Immature natural killer cell (primary cell): ENCODE data around the gene KHSRP. TPM values are rescaled to one million over a fixed set of nuclear protein-coding genes. Genes with fewer than 3 reads are reported as not detected.
A peak's percentile ranks its signal among the peaks of the same experiment; 100 is the strongest.
"Not testable (repeated sequence)": the region's sequence is repeated elsewhere in the genome, so short reads cannot be mapped to it uniquely, and the experiment has no call there.

Experiments used
- DNase-seq, 3 donors: peaks; one replicate each; pipeline ENCODE4 v3.0.0; 2022; ENCODE audit warnings: mixed read lengths in 1 of 3
- H3K27ac Mint-ChIP-seq, 6 donors: one replicate each; pipeline ENCODE4 v1.8.0; 2020; ENCODE audit warnings: mixed read lengths in 6 of 6, mild to moderate bottlenecking in 5 of 6, inconsistent platforms in 4 of 6, moderate library complexity in 3 of 6
- H3K27me3 Mint-ChIP-seq, 3 donors: one replicate each; pipeline ENCODE4 v1.8.0; 2020 to 2021; ENCODE audit warnings: low read depth in 3 of 3, mild to moderate bottlenecking in 3 of 3, mixed read lengths in 3 of 3, moderate library complexity in 3 of 3, inconsistent platforms in 1 of 3
- H3K36me3 Mint-ChIP-seq, 3 donors: one replicate each; pipeline ENCODE4 v1.8.0; 2020; ENCODE audit warnings: mixed read lengths in 3 of 3, inconsistent platforms in 2 of 3, mild to moderate bottlenecking in 2 of 3
- H3K4me1 Mint-ChIP-seq, 2 donors: one replicate each; pipeline ENCODE4 v1.8.0; 2020; ENCODE audit warnings: inconsistent platforms in 2 of 2, mild to moderate bottlenecking in 2 of 2, mixed read lengths in 2 of 2, moderate library complexity in 1 of 2
- H3K4me3 Mint-ChIP-seq, 5 donors: one replicate each; pipeline ENCODE4 v1.8.0; 2020; ENCODE audit warnings: mild to moderate bottlenecking in 5 of 5, mixed read lengths in 5 of 5, inconsistent platforms in 3 of 5, moderate library complexity in 3 of 5
- H3K9me3 Mint-ChIP-seq, 6 donors: one replicate each; pipeline ENCODE4 v1.8.0; 2020; ENCODE audit warnings: mild to moderate bottlenecking in 6 of 6, mixed read lengths in 6 of 6, inconsistent platforms in 4 of 6, moderate library complexity in 3 of 6
- polyA plus RNA-seq, 3 donors: library from polyadenylated mRNA; unstranded; fragments of 300-500 nt; fragmentation: Illumina TruSeq; gene quantifications; one replicate each; pipeline ENCODE4 v1.2.3, GENCODE V29; 2021

KHSRP gene
- polyA plus RNA-seq, 3 donors from 2014 or later = 3.9 to 15.6 (median 9.8) TPM

DNA sequence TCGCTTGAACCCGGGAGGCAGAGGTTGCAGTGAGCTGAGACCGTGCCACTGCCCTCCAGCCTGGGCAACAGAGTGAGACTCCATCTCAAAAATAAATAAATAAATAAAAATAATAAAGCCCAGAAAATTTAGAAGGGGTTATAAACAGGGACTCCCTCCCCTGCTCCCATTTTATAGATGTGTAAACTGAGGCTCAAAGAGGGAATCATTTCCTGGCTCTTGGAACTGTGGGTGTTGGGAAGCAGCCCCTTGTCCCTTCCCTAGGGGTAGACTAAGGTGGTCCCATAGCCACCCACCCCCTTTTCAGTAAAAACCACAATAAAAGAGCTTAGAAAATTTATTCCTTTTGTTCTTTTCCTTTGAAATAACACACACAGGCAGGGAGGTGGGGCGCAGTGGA lies 15.1 kb upstream of the KHSRP start:
- peaks cover 0 to 3% (median 0%) of the 10 kb centered on the region in 3 donors for H3K27me3 Mint-ChIP-seq
- no peaks in the 10 kb centered on the region for H3K4me1 Mint-ChIP-seq
- H3K9me3 Mint-ChIP-seq = no peaks in the 10 kb centered on the region
- no peak for DNase-seq
- H3K27ac Mint-ChIP-seq = no peak overlapping the region
- no peak overlapping the region for H3K4me3 Mint-ChIP-seq
- no peaks in the 10 kb centered on the region for H3K36me3 Mint-ChIP-seq

DNA sequence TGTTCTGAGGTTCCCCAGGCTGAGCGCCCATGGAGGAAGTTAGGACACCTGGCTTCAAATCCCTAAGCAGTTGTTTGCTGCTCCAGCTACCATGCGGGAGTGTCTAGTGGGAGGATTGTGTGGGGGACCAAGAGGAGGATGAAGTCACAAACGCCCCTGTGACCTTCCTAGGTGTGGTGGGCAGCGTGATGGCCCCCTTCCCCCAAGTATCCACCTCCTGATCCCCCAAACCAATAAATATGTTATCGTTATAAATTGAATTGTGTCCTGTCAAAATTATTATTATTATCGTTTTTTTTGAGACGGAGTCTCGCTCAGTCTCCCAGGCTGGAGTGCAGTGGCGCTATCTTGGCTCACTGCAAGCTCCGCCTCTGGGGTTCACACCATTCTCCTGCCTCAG lies 9.1 kb upstream of the KHSRP start, which contains the start of gene SLC25A41:
SLC25A41 (minus strand) TSS at position 101 of the 400 bp plus-strand sequence; CDS start at position 31, 70 bp downstream.
- Mint-ChIP-seq H3K27ac (no peak within 1 kb of the TSS), H3K4me1 (no peaks in the 10 kb centered on the region), H3K4me3 (no peak within 1 kb of the TSS), H3K9me3 (no peaks in the 10 kb centered on the region), H3K27me3 (peaks cover 0 to 4% (median 4%) of the 10 kb centered on the region in 3 donors), H3K36me3 (no peaks in the 10 kb centered on the region)
- no peak for DNase-seq

DNA sequence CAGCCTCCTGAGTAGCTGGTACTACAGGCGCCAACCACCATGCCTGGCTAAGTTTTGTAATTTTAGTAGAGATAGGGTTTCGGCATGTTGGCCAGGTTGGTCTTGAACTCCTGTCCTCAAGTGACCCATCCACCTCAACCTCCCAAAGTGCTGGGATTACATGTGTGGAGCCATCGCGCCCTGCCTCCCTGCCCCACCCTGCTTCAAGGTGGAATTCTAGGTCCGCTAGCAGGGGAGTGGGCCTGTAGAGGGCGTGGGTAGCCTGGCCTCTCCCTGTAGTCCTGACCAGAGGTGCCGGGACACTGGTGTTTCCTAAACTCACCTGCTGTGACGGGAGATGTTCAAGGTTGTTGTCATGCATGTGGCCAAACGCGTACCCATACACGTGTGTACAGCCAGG lies 8.6 kb upstream of the KHSRP start:
- no peak for DNase-seq
- Mint-ChIP-seq H3K9me3 (no peaks in the 10 kb centered on the region), H3K27me3 (peaks cover 0 to 4% (median 4%) of the 10 kb centered on the region in 3 donors), H3K4me3 (no peak overlapping the region), H3K4me1 (no peaks in the 10 kb centered on the region), H3K27ac (no peak overlapping the region), H3K36me3 (no peaks in the 10 kb centered on the region)

DNA sequence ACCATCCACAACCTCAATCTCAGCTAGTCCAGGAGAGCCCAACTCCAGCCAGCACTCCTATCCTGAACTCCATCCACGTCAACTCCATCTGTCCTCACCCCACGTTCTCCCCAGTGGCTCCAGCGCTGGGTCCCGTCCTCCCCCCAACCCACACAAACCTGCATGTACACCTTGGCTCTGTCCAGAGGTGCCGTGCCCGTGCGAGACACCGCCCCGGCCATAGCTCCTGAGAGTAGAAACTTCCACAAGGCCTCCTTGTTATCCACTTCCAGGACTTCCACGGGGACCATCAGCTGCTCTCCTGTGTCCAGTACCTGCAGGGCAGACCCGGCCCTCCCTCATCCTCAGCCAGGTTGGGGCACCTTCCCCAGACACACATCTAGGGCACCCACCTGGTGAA lies 7.3 kb upstream of the KHSRP start:
- Mint-ChIP-seq H3K9me3 (no peaks in the 10 kb centered on the region), H3K27ac (no peak overlapping the region), H3K27me3 (peaks cover 0 to 4% (median 3%) of the 10 kb centered on the region in 3 donors), H3K36me3 (no peaks in the 10 kb centered on the region), H3K4me1 (no peaks in the 10 kb centered on the region), H3K4me3 (no peak overlapping the region)
- no peak for DNase-seq

DNA sequence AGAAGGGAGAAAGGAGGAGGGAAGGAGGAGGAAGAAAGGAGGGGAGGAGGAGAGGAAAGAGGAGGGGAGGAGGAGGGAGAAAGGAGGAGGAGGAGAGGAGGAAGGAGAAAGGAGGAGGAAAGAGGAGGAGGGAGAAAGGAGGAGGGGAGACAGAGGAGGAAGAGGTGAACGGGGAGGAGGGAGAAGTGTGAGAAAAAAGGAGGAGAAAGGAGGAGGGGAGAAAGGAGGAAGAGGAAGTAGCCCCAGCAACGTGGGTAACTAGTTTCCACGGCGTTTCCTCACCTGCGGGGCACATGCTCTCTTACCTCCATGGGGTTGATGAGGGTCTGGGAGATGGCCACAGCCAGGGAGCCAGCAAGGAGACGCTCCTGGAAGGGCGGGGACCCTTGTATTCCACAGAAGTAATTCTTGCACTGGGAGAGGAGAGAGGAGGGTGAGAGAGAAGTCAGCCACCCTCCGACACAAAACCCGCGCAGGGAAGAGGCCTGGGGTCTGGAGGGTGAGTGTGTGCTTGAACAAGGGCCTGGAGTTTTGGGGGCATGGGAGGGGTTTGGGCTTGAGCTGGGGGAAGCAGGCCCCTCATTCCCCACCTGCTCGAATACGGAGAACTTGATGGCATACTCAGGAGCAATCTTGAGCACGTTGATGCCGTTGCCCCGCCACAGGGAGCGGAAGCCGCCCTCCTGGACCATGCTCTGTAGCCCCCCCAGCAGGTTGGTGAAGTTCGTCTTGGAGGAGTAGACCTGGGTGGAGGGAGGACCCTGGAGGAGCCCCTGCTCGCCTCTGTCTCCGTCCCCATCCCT lies 5.0 kb upstream of the KHSRP start:
- H3K27ac Mint-ChIP-seq = no peak overlapping the region
- DNase-seq = no peak
- H3K36me3 Mint-ChIP-seq = no peaks in the 10 kb centered on the region
- peaks cover 11 to 13% of the 10 kb centered on the region in 2 donors for H3K4me1 Mint-ChIP-seq
- no peak overlapping the region for H3K4me3 Mint-ChIP-seq
- H3K27me3 Mint-ChIP-seq = peaks cover 4 to 9% (median 9%) of the 10 kb centered on the region in 3 donors
- H3K9me3 Mint-ChIP-seq = no peaks in the 10 kb centered on the region

DNA sequence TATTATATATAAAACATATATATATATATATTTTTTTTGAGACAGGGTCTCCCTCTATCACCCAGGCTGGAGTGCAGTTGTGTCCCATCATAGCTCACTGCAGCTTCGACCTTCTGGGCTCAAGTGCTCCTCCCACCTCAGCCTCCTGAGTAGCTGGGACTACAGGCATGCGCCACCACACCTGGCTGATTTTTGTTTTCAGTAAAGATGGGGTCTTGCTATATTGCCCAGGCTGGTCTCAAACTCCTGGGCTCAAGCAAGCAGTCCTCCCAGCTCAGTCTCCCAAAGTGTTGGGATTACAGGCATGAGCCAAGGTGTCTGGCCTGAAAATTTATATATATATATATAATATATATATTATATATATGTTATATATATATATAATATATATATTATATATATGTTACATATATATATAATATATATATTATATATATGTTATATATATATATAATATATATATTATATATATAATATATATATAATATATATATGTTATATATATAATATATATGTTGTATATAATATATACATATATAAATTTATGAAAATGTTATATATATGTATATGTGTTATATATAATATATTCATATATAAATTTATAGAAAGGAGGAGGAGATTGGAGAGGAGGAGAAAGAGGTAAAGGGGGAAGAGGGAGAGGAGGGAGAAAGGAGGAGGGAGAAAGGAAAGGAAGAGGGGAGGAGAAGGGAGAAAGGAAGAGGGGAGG lies 4.2 kb upstream of the KHSRP start:
- not testable (repeated sequence) for H3K4me3 Mint-ChIP-seq, H3K36me3 Mint-ChIP-seq, H3K27ac Mint-ChIP-seq, DNase-seq, H3K9me3 Mint-ChIP-seq
- Mint-ChIP-seq H3K27me3 (peaks cover 4 to 10% (median 9%) of the 10 kb centered on the region in 3 donors), H3K4me1 (peaks cover 12 to 13% of the 10 kb centered on the region in 2 donors)

DNA sequence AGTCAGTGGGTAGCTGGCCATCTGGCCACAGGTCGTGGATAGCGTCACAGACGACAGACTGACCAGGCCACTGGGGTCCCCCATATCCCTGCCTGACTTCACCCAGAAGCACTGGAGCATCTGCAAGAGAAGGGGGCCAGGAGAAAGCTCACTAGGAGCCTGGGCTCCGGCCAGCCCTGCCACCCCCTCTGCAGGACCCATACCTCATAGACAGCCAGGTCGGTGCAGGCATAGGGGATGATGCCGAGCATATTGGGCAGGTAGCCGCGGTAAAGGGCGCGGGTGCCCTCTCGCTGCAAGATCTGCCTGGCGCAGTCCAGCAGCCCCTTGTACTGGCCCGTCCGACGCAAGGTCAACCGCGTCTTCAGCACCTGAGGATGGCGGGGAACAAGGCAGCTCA lies 2.5 kb upstream of the KHSRP start:
- no peak for DNase-seq
- no peaks in the 10 kb centered on the region for H3K9me3 Mint-ChIP-seq
- no peak overlapping the region for H3K4me3 Mint-ChIP-seq
- peaks cover 5 to 9% (median 9%) of the 10 kb centered on the region in 3 donors for H3K27me3 Mint-ChIP-seq
- H3K4me1 Mint-ChIP-seq = peaks cover 30 to 31% of the 10 kb centered on the region in 2 donors
- H3K27ac Mint-ChIP-seq = no peak overlapping the region
- no peaks in the 10 kb centered on the region for H3K36me3 Mint-ChIP-seq

DNA sequence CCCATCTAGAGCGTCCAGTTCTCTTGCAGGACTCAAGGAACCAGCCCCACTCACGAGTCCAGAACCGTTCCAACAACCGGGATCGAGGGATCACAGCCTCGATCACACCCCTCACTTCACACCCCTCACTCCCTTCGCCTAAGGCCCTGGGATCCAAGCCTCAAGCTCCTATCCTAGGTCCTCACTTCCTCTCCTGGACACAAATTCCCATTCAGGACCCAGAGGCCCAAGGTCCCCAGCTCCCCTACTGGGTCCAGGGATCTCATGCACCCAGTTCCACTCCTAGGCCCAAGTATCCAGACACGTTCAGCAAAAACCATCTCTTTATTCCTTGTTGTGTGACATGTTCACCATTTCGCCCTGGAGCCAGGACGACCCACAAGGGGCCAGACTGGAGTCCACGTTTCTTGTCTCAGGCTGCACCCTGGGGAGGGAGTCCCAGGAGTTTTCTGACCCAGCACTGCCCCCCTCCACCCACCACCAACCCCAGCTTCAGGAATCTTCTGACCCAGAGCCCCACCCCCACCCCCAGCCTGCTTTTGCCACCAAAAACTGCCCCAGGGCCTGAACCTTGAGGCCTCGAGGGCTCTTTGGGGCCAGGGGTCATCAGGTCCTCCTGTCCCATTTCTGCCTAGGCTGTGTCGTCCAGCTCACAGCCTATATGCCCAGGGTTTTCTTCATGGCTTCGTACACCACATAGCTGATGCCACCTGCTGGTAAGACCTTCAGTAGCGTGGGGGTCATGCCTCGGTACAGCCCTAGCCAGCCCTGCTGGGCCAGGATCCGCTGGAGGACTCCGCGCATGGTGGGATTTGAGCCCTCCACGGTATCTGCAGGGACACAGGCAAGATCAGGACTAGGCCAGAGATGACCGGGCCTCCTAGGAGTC lies 1.4 kb upstream of the KHSRP start:
- Mint-ChIP-seq H3K27ac (peak overlapping the region; percentile 82 to 98 (median 93)), H3K4me1 (peaks cover 37 to 41% of the 10 kb centered on the region in 2 donors), H3K9me3 (no peaks in the 10 kb centered on the region), H3K4me3 (peak overlapping the region; percentile 60 to 85 (median 79)), H3K27me3 (peaks cover 5 to 8% (median 6%) of the 10 kb centered on the region in 3 donors), H3K36me3 (peaks cover 0 to 1% (median under 1%) of the 10 kb centered on the region in 3 donors)
- DNase-seq = no peak

DNA sequence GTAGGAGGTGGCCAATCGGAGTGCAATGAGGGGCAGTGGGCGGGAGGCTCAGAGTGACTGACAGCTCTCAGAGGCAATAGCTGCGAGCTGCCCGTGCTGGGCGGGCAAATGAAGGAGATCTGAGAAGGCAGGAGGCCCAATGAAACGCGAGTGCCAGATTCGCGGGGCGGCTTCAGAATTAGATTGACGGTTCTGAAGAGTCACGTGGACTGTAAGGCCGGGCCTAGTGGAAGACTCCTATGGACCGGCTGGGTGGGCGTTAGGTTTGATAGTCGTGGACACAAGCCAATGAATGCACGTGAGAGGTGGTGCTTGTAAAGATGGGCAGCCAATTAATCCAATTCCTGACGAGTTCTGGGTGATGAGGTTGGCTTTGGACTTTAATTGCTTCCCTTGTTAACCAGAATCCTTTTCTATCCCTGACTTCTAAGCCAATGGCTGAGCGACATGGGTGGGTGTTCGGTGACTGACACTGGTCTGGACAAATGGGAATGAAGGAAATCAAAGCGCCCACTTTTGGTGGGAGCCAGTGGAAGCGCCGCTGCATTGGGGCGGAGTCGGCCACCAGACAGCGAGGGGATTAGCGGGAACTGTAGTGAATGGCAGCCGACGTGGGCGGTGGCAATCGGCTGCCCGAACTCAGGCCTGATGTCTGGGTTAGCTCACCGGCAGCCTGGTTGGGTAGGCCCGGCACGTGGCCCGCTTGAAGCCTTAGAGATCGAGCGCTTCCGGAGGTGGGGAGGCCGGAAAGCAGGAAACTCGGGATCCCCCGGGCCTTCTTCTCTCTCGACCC lies 524 bp upstream of the KHSRP start:
- peaks cover 42 to 47% of the 10 kb centered on the region in 2 donors for H3K4me1 Mint-ChIP-seq
- H3K4me3 Mint-ChIP-seq = peak overlapping the region; percentile 60 to 85 (median 79)
- peak overlapping the region; percentile 82 to 98 (median 93) for H3K27ac Mint-ChIP-seq
- peak; percentile 99 to 100 (median 99) for DNase-seq
- no peaks in the 10 kb centered on the region for H3K9me3 Mint-ChIP-seq
- H3K27me3 Mint-ChIP-seq = peaks cover 5 to 8% (median 6%) of the 10 kb centered on the region in 3 donors
- H3K36me3 Mint-ChIP-seq = peaks cover 0 to 9% (median 6%) of the 10 kb centered on the region in 3 donors

DNA sequence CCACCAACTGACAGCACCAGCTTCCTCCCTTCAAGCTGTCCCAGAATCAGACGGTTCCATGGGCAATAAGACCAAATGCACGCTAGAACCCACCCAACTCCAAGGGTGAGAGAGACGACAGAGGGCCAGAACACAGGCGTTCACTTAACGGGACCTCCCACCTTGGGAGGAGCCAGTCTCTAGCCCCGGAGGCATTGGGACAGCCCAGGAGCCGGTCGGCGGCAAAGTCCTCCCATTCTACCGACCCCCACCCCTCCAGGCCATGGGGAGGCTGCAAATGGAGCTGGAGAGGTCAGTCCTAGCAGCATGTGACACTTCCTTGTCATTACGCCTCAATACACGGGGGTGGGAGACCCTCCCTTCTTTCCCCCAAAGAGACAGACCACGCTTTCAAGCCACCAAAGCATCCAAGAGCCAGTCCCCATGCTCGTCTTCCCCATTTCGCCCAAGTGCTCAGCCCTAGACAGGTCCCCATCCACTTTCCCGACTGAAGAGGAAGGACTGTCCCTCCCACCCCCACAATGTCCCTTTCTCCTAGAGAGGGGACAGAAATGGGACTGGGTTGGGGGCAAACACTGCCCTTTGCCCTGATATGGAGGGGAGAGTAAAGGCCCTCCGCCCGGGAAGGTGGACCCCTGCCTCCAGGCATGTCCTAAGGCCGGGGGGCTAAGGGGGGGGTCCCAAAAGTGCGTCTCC lies 964 bp downstream of the KHSRP start:
- Mint-ChIP-seq H3K9me3 (no peaks in the 10 kb centered on the region), H3K27ac (peak overlapping the region; percentile 69 to 91 (median 86)), H3K36me3 (peaks cover 4 to 11% (median 9%) of the 10 kb centered on the region in 3 donors), H3K4me1 (peaks cover 42 to 47% of the 10 kb centered on the region in 2 donors), H3K27me3 (peaks cover 5 to 8% (median 6%) of the 10 kb centered on the region in 3 donors), H3K4me3 (peak overlapping the region; percentile 84 to 88 (median 86))
- DNase-seq = no peak

DNA sequence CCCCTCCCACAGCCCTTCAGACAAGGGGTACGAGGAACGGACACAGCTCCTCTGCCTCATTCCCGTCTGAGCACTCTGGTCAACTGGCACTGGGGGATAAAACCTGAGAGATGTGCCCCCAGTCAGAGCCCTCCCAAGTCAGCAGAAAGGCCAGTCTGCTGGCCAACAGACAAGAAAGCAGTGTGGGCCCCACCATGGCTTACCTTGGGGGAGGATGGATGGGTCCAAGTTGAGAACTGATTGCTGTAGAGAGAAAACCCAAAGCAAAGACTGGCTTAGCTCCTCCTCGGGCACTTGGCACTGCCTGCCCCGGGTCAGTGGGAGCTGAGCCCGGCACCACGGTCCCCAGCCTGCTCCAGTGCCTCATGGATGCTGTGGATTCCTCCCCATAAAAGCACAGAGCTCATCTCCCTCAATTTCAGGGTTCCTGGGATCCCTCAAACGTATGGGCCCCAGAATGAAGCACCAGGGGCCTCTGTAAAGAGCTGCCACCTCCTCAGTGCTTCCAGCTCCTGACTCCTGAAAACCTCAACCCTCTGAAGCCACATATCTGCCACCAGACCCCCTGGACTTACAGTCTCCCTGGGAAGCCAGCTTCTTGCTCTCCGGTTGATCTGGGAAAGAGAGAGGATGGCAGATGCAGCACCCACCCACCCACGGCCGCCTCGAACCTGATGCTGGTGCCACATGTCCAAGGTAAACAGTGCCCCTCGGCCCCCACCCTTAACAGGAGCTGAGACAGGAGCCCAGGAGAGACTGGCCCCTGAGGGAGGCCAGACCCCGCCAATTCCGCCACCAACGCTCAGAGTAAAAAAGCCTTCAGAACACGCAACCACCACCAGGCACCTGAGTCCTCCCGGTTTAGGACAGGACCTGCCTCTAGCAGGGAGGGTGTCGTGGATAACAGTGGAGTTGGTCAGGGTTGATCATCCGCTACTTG lies 3.3 kb downstream of the KHSRP start:
- Mint-ChIP-seq H3K27me3 (peaks cover 5 to 7% (median 6%) of the 10 kb centered on the region in 3 donors), H3K4me1 (peaks cover 42 to 47% of the 10 kb centered on the region in 2 donors), H3K9me3 (no peaks in the 10 kb centered on the region), H3K27ac (peak overlapping the region in 3 of 6 donors; percentile 12 to 50 (median 19)), H3K36me3 (peaks cover 4 to 11% (median 9%) of the 10 kb centered on the region in 3 donors), H3K4me3 (peak overlapping the region in 1 of 5 donors; percentile 9)
- DNase-seq = no peak
